Activated CD4-positive, alpha-beta T cell treated with anti-CD3 and anti-CD28 coated beads for 4 hours (primary cell): ENCODE measurements around the gene MFAP3L.

Experiments
- DNase-seq, 2 donors: peaks; one replicate each; pipeline ENCODE4 v3.0.0-alpha.2; 2020

Gene MFAP3L

GRCh38 chr4:170017252-170017651, 8.9 kb downstream of the MFAP3L start:
- no peak for DNase-seq

- DNase-seq = no peak
Measured at GRCh38 chr4:170015285-170015684, 10.9 kb downstream of the MFAP3L start.

GRCh38 chr4:170014359-170015011, 11.7 kb downstream of the MFAP3L start:
- no peak for DNase-seq

GRCh38 chr4:170012629-170012958, 13.6 kb downstream of the MFAP3L start:
- no peak for DNase-seq

- no peak for DNase-seq
Measured at GRCh38 chr4:170011921-170012628, 14.1 kb downstream of the MFAP3L start.

GRCh38 chr4:170009291-170009690, 16.9 kb downstream of the MFAP3L start:
- DNase-seq = no peak

- no peak for DNase-seq
Measured at GRCh38 chr4:170008801-170009200, 17.4 kb downstream of the MFAP3L start.

- DNase-seq = no peak
Measured at GRCh38 chr4:170008371-170008770, 17.8 kb downstream of the MFAP3L start.

GRCh38 chr4:170007113-170007512, 19.1 kb downstream of the MFAP3L start:
- DNase-seq = no peak

- no peak for DNase-seq
Measured at GRCh38 chr4:170005472-170005871, 20.7 kb downstream of the MFAP3L start.

GRCh38 chr4:170004651-170005295, 21.4 kb downstream of the MFAP3L start:
- no peak for DNase-seq

GRCh38 chr4:170003071-170004070, 22.8 kb downstream of the MFAP3L start:
- DNase-seq = no peak

- no peak for DNase-seq
Measured at GRCh38 chr4:170001745-170002267, 24.4 kb downstream of the MFAP3L start.

GRCh38 chr4:170001011-170001744, 25.0 kb downstream of the MFAP3L start:
- DNase-seq = no peak

- no peak for DNase-seq
Measured at GRCh38 chr4:169999923-170000322, 26.3 kb downstream of the MFAP3L start.

- DNase-seq = no peak
Measured at GRCh38 chr4:169998981-169999380, 27.2 kb downstream of the MFAP3L start.

- DNase-seq = no peak
Measured at GRCh38 chr4:169996379-169997240, 29.6 kb downstream of the MFAP3L start.

- no peak for DNase-seq
Measured at GRCh38 chr4:169993531-169993930, 32.7 kb downstream of the MFAP3L start.

GRCh38 chr4:169988252-169988651, 37.9 kb downstream of the MFAP3L start:
- no peak for DNase-seq

GRCh38 chr4:169987327-169988228, 38.6 kb downstream of the MFAP3L start:
- DNase-seq = no peak
